Subcutaneous adipose tissue (tissue), 4 donors: Measurements from ENCODE around the gene NTM. TPM values are rescaled to one million over a fixed set of nuclear protein-coding genes. Genes with fewer than 3 reads are reported as not detected.

ENCODE experiments used
- CTCF ChIP-seq: fragments of 450-650 bp; IDR thresholded peaks from one replicate; pipeline ENCODE4 v1.5.1; 2016; ENCODE audit warnings: low read depth, mild to moderate bottlenecking, control low read depth, antibody characterized with exemption, moderate library complexity
- total RNA-seq, 4 donors: library from RNA; depleted of rRNA; stranded (reverse); fragments of >200 nt; gene quantifications; one replicate each; pipeline ENCODE4 v1.1.0, GENCODE V29; 2016

Gene NTM
- total RNA-seq, 4 donors from 2014 or later, result 1.5 to 5.7 (median 1.7) TPM

GRCh38 chr11:132111838-132112237 is 741.4 kb downstream of the NTM start:
- no peak for TF ChIP-seq CTCF

GRCh38 chr11:132112846-132113245 is 742.4 kb downstream of the NTM start:
- no peak for TF ChIP-seq CTCF

- TF ChIP-seq CTCF, result no peak
These were observed 743.8 kb downstream of the NTM start for GRCh38 chr11:132114185-132114584.

GRCh38 chr11:132114743-132115142 is 744.3 kb downstream of the NTM start:
- TF ChIP-seq CTCF, result no peak

GRCh38 chr11:132115454-132115853 is 745.0 kb downstream of the NTM start:
- TF ChIP-seq CTCF, result no peak

- no peak for TF ChIP-seq CTCF
These were observed 746.1 kb downstream of the NTM start for GRCh38 chr11:132116516-132116915.

- TF ChIP-seq CTCF, result no peak
These were observed 748.2 kb downstream of the NTM start for GRCh38 chr11:132118661-132119060.
